IPS-11a (cell line): Measurements from ENCODE around the gene ACBD7.

Experiments used
- H3K4me3 ChIP-seq: one replicate; pipeline ENCODE4 v1.5.1; 2013; ENCODE audit warnings: low read depth, low read length, control low read depth

Gene ACBD7

DNA sequence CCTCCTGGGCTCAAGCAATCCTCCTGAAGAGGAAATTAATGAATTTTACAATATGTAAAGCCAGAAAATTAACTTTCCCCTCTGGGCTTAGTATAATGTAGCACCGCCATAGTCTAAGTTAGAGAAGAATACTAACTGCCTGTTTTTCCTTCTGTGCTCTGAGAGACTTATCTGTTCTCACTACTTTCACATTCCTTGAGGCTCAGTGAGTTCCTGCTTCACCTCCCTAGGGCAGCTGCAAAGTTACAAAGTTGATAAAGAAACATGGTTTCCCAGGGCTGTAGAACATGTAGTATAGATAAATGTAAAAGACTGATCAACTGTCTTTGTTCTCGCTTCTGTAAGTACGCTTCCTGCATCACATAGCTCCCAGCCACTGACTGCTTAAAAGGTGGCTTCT, 60.8 kb downstream of the ACBD7 start:
- no peak overlapping the region for H3K4me3 ChIP-seq
